NB4 (cell line): ENCODE results near the gene LFNG.

Experiments used
- CTCF ChIP-seq: IDR thresholded peaks from one replicate; pipeline ENCODE4 v1.5.1; 2012; ENCODE audit warnings: low read depth, low read length
- MAX ChIP-seq: IDR thresholded peaks from 2 replicates; pipeline ENCODE4 v1.6.1; 2011; ENCODE audit warnings: low read depth, low read length

GRCh38 chr7:2479276-2480069, 40.1 kb upstream of the LFNG start:
- no peak for TF ChIP-seq CTCF
- no peak for TF ChIP-seq MAX
